ENCODE results near the gene ZZZ3.

GRCh38 chr1:77668924-77669449 lies 13.5 kb downstream of the ZZZ3 start:
- no peak for TF ChIP-seq RNF2 (IDR thresholded peaks at IDR 0.05; ENCODE audit: borderline replicate concordance, low read depth)
- no peak for TF ChIP-seq CTCF (IDR thresholded peaks at IDR 0.05)
- no peak for TF ChIP-seq POLR2A (IDR thresholded peaks at IDR 0.05; ENCODE audit: low read length)
- no peak for TF ChIP-seq TP53 (CRISPR knock-in tag; IDR thresholded peaks at IDR 0.05)
- TF ChIP-seq USF2 (IDR thresholded peaks at IDR 0.05), result no peak
- no peak for TF ChIP-seq NPAS2 (CRISPR knock-in tag; IDR thresholded peaks at IDR 0.05; ENCODE audit: borderline replicate concordance)
- TF ChIP-seq EP300 (IDR thresholded peaks at IDR 0.05), result no peak
- TF ChIP-seq MAX (IDR thresholded peaks at IDR 0.05), result no peak
- no peak for TF ChIP-seq CBX8 (IDR thresholded peaks at IDR 0.05)
- no peak for TF ChIP-seq HDAC2 (IDR thresholded peaks at IDR 0.05)
- TF ChIP-seq RFX5 (IDR thresholded peaks at IDR 0.05), result no peak
- TF ChIP-seq JUN (IDR thresholded peaks at IDR 0.05), result no peak

All from A549 (cell line).